SU-DHL-6 (cell line): ENCODE results near the gene TNFAIP6.
"Not testable (repeated sequence)": the region's sequence is repeated elsewhere in the genome, so short reads cannot be mapped to it uniquely, and the experiment has no call there.

Experiments used
- H2AFZ ChIP-seq: fragments of 200-600 bp; sonication (generic); 2 replicates; pipeline ENCODE4 v1.6.1; 2014; ENCODE audit warnings: low read depth, mild to moderate bottlenecking, moderate library complexity, mixed read lengths, antibody characterized with exemption, low read length; ENCODE audit not compliant: severe bottlenecking
- H3F3A ChIP-seq: fragments of 200-600 bp; shearing (Covaris generic); 2 replicates; pipeline ENCODE4 v1.6.0; 2016; ENCODE audit warnings: antibody characterized with exemption, mild to moderate bottlenecking; ENCODE audit not compliant: insufficient read depth
- H3K27ac ChIP-seq: fragments of 200-600 bp; sonication (generic); 2 replicates; pipeline ENCODE4 v1.5.1; 2016; ENCODE audit warnings: low read depth, mild to moderate bottlenecking, low read length, moderate library complexity, mixed read lengths
- H3K27me3 ChIP-seq: fragments of 200-600 bp; sonication (generic), shearing (Covaris generic); 2 replicates; pipeline ENCODE4 v1.6.0; 2014; ENCODE audit warnings: mild to moderate bottlenecking, low read length
- H3K36me3 ChIP-seq: fragments of 200-600 bp; sonication (generic); 2 replicates; pipeline ENCODE4 v1.6.1; 2014; ENCODE audit warnings: mild to moderate bottlenecking, low read length, mixed read lengths
- H3K4me2 ChIP-seq: fragments of 300-600, 200-600 bp; shearing (Covaris generic), sonication (generic); 2 replicates; pipeline ENCODE4 v1.6.0; 2014; ENCODE audit warnings: low read length, low read depth, mild to moderate bottlenecking; ENCODE audit not compliant: poor library complexity, severe bottlenecking
- H3K4me3 ChIP-seq: fragments of 200-600 bp; sonication (generic); 2 replicates; pipeline ENCODE4 v1.5.1; 2014; ENCODE audit warnings: antibody characterized with exemption, low read length, mild to moderate bottlenecking, mixed read lengths; ENCODE audit not compliant: insufficient read depth, poor library complexity, severe bottlenecking
- H3K79me2 ChIP-seq: fragments of 200-600 bp; sonication (generic); 2 replicates; pipeline ENCODE4 v1.6.1; 2014; ENCODE audit warnings: mild to moderate bottlenecking, low read length, moderate library complexity; ENCODE audit not compliant: insufficient read depth
- H3K9ac ChIP-seq: fragments of 200-600 bp; sonication (generic); 2 replicates; pipeline ENCODE4 v1.7.0; 2014; ENCODE audit warnings: mild to moderate bottlenecking, low read length
- H3K9me2 ChIP-seq: fragments of 200-600 bp; sonication (generic); replicated peaks from 2 replicates; pipeline ENCODE4 v1.6.1; 2014; ENCODE audit warnings: low read length; ENCODE audit not compliant: insufficient read depth
- H3K9me3 ChIP-seq: fragments of 200-600 bp; sonication (generic); 2 replicates; pipeline ENCODE4 v1.6.1; 2014; ENCODE audit warnings: low read length, mixed read lengths; ENCODE audit not compliant: insufficient read depth
- H4K20me1 ChIP-seq: fragments of 200-600 bp; sonication (generic); 2 replicates; pipeline ENCODE4 v1.6.1; 2014; ENCODE audit warnings: low read depth, mild to moderate bottlenecking, antibody characterized with exemption, low read length, moderate library complexity, mixed read lengths
- CTCF ChIP-seq: fragments of 200-600 bp; sonication (generic); IDR thresholded peaks from one replicate; pipeline ENCODE4 v1.5.1; 2017; ENCODE audit warnings: antibody characterized with exemption, mild to moderate bottlenecking, low read length, moderate library complexity; ENCODE audit not compliant: insufficient read depth, poor library complexity, severe bottlenecking
- EZH2phosphoT487 ChIP-seq: fragments of 200-600 bp; sonication (generic), shearing (Covaris generic); conservative IDR thresholded peaks from 2 replicates; pipeline ENCODE4 v1.6.1; 2018; ENCODE audit warnings: mild to moderate bottlenecking, antibody characterized with exemption, low read length, moderate library complexity, mixed read lengths

TNFAIP6 gene

GRCh38 chr2:151337643-151338042 is 19.7 kb upstream of the TNFAIP6 start:
- Histone ChIP-seq H3K9ac (no peak overlapping the region), H3K79me2 (no peaks in the 10 kb centered on the region), H4K20me1 (no peaks in the 10 kb centered on the region), H3K4me2 (no peak overlapping the region), H3K9me2 (no peaks in the 10 kb centered on the region), H2AFZ (no peak overlapping the region), H3K27me3 (no peaks in the 10 kb centered on the region), H3K9me3 (no peaks in the 10 kb centered on the region), H3K4me3 (no peak overlapping the region), H3F3A (no peaks in the 10 kb centered on the region), H3K27ac (no peak overlapping the region), H3K36me3 (no peaks in the 10 kb centered on the region)
- TF ChIP-seq EZH2phosphoT487: no peak
- TF ChIP-seq CTCF: no peak

GRCh38 chr2:151338115-151338514 is 19.3 kb upstream of the TNFAIP6 start:
- H3K9me3 ChIP-seq: no peaks in the 10 kb centered on the region
- TF ChIP-seq EZH2phosphoT487 (no peak), CTCF (no peak)
- H3K27me3 ChIP-seq: no peaks in the 10 kb centered on the region
- H3K4me3 ChIP-seq: no peak overlapping the region
- H3K9ac ChIP-seq: no peak overlapping the region
- H3F3A ChIP-seq: no peaks in the 10 kb centered on the region
- H3K4me2 ChIP-seq: no peak overlapping the region
- no peaks in the 10 kb centered on the region for H3K9me2 ChIP-seq
- H3K36me3 ChIP-seq: no peaks in the 10 kb centered on the region
- no peak overlapping the region for H2AFZ ChIP-seq
- H4K20me1 ChIP-seq: no peaks in the 10 kb centered on the region
- no peaks in the 10 kb centered on the region for H3K79me2 ChIP-seq
- no peak overlapping the region for H3K27ac ChIP-seq

- Histone ChIP-seq H3K79me2 (no peaks in the 10 kb centered on the region), H3K4me3 (no peak overlapping the region), H3K36me3 (no peaks in the 10 kb centered on the region), H2AFZ (no peak overlapping the region), H3K9me3 (no peaks in the 10 kb centered on the region), H3K27ac (no peak overlapping the region), H3F3A (no peaks in the 10 kb centered on the region), H3K9ac (no peak overlapping the region), H3K9me2 (no peaks in the 10 kb centered on the region), H3K27me3 (no peaks in the 10 kb centered on the region), H4K20me1 (no peaks in the 10 kb centered on the region), H3K4me2 (no peak overlapping the region)
- no peak for TF ChIP-seq CTCF
Observed at GRCh38 chr2:151343073-151343472, 14.3 kb upstream of the TNFAIP6 start.

GRCh38 chr2:151344191-151344590 is 13.2 kb upstream of the TNFAIP6 start:
- H3F3A ChIP-seq, H3K79me2 ChIP-seq, H4K20me1 ChIP-seq, H3K4me3 ChIP-seq, H3K27ac ChIP-seq, H3K27me3 ChIP-seq, H3K36me3 ChIP-seq, H3K9me3 ChIP-seq, H3K9ac ChIP-seq, H2AFZ ChIP-seq, H3K9me2 ChIP-seq, H3K4me2 ChIP-seq: not testable (repeated sequence)
